ENCODE measurements around the gene PELI3. TPM values are rescaled to one million over a fixed set of nuclear protein-coding genes. Genes with fewer than 3 reads are reported as not detected.

The PELI3 gene
- total RNA-seq, 1 donor from 2014 or later, result 21.6 TPM

- H3K36me3 ChIP-seq, result peaks cover 0 to 18% of the 10 kb centered on the region in 2 donors
- H3K9me3 ChIP-seq, result no peaks in the 10 kb centered on the region
- no peak overlapping the region for H3K27ac ChIP-seq
- no peak for DNase-seq (ENCODE audit: extremely low spot score in 2 of 2)
- TF ChIP-seq POLR2A (IDR thresholded peaks at IDR 0.05), result no peak
- TF ChIP-seq POLR2AphosphoS5 (IDR thresholded peaks at IDR 0.05; ENCODE audit: insufficient read depth in 1 of 2, low read depth in 1 of 2), result no peak
- no peak for TF ChIP-seq CTCF (IDR thresholded peaks at IDR 0.05)
- H3K4me1 ChIP-seq, result peaks cover 27% of the 10 kb centered on the region
- intact Hi-C loops (cut with DNase I), result no loop called here
- no peak overlapping the region for H3K4me3 ChIP-seq
- H3K27me3 ChIP-seq, result no peaks in the 10 kb centered on the region
These were observed 2.0 kb downstream of the PELI3 start for GRCh38 chr11:66468691-66469090.

GRCh38 chr11:66469441-66469840 lies 2.7 kb downstream of the PELI3 start:
- DNase-seq (ENCODE audit: extremely low spot score in 2 of 2), result no peak
- H3K4me3 ChIP-seq, result no peak overlapping the region
- TF ChIP-seq POLR2AphosphoS5 (IDR thresholded peaks at IDR 0.05; ENCODE audit: insufficient read depth in 1 of 2, low read depth in 1 of 2) (no peak), CTCF (IDR thresholded peaks at IDR 0.05) (no peak), POLR2A (IDR thresholded peaks at IDR 0.05) (no peak)
- H3K4me1 ChIP-seq, result peaks cover 27% of the 10 kb centered on the region
- intact Hi-C loops (cut with DNase I), result no loop called here
- no peaks in the 10 kb centered on the region for H3K9me3 ChIP-seq
- no peak overlapping the region for H3K27ac ChIP-seq
- H3K27me3 ChIP-seq, result no peaks in the 10 kb centered on the region
- H3K36me3 ChIP-seq, result peaks cover 0 to 18% of the 10 kb centered on the region in 2 donors

GRCh38 chr11:66470015-66470414 lies 3.3 kb downstream of the PELI3 start:
- Histone ChIP-seq H3K36me3 (peaks cover 0 to 18% of the 10 kb centered on the region in 2 donors), H3K27ac (no peak overlapping the region), H3K27me3 (no peaks in the 10 kb centered on the region), H3K9me3 (no peaks in the 10 kb centered on the region), H3K4me3 (no peak overlapping the region), H3K4me1 (peaks cover 27% of the 10 kb centered on the region)
- DNase-seq (ENCODE audit: extremely low spot score in 2 of 2), result no peak
- intact Hi-C loops (cut with DNase I), result no loop called here
- TF ChIP-seq CTCF (IDR thresholded peaks at IDR 0.05), result no peak
- TF ChIP-seq POLR2AphosphoS5 (IDR thresholded peaks at IDR 0.05; ENCODE audit: insufficient read depth in 1 of 2, low read depth in 1 of 2), result no peak
- no peak for TF ChIP-seq POLR2A (IDR thresholded peaks at IDR 0.05)

GRCh38 chr11:66471142-66471541 lies 4.4 kb downstream of the PELI3 start:
- no peak for TF ChIP-seq POLR2AphosphoS5 (IDR thresholded peaks at IDR 0.05; ENCODE audit: insufficient read depth in 1 of 2, low read depth in 1 of 2)
- TF ChIP-seq CTCF (IDR thresholded peaks at IDR 0.05), result no peak
- TF ChIP-seq POLR2A (IDR thresholded peaks at IDR 0.05), result no peak
- H3K27ac ChIP-seq, result no peak overlapping the region
- H3K4me3 ChIP-seq, result no peak overlapping the region
- intact Hi-C loops (cut with DNase I), result no loop called here
- H3K9me3 ChIP-seq, result no peaks in the 10 kb centered on the region
- DNase-seq (ENCODE audit: extremely low spot score in 2 of 2), result no peak
- H3K27me3 ChIP-seq, result no peaks in the 10 kb centered on the region
- peaks cover 20% of the 10 kb centered on the region for H3K4me1 ChIP-seq
- peaks cover 0 to 18% of the 10 kb centered on the region in 2 donors for H3K36me3 ChIP-seq

- no peak for DNase-seq (ENCODE audit: extremely low spot score in 2 of 2)
- Histone ChIP-seq H3K4me3 (no peak overlapping the region), H3K4me1 (peaks cover 16% of the 10 kb centered on the region), H3K27ac (no peak overlapping the region), H3K36me3 (peaks cover 0 to 18% of the 10 kb centered on the region in 2 donors), H3K27me3 (no peaks in the 10 kb centered on the region), H3K9me3 (no peaks in the 10 kb centered on the region)
- TF ChIP-seq CTCF (IDR thresholded peaks at IDR 0.05) (no peak), POLR2A (IDR thresholded peaks at IDR 0.05) (no peak), POLR2AphosphoS5 (IDR thresholded peaks at IDR 0.05; ENCODE audit: insufficient read depth in 1 of 2, low read depth in 1 of 2) (no peak)
- intact Hi-C loops (cut with DNase I), result no loop called here
These were observed 5.3 kb downstream of the PELI3 start for GRCh38 chr11:66472054-66472453.

Measured in vagina (tissue), 2 donors.